Stimulated activated effector memory CD8-positive, alpha-beta T cell treated with anti-CD3 and anti-CD28 coated beads, Interleukin-12 subunit alpha, Interleukin-12 subunit beta, amount 100 ng/mL, for 72 hours (primary cell): ENCODE data around the gene ZNF248.

Source experiments
- ATAC-seq: fragments of 150-1000 bp; cut with Tn5 transposase; 2 replicates; pipeline ENCODE4 v1.10.0; 2021
- DNase-seq, 2 donors: peaks; one replicate each; pipeline ENCODE4 v3.0.0; 2021 to 2022; ENCODE audit warnings: low spot score in 2 of 2
- H3K27ac Mint-ChIP-seq: one replicate; pipeline ENCODE4 v1.8.0; 2022; ENCODE audit warnings: mild to moderate bottlenecking, mixed read lengths
- H3K36me3 Mint-ChIP-seq: one replicate; pipeline ENCODE4 v1.8.0; 2022; ENCODE audit warnings: mild to moderate bottlenecking, mixed read lengths
- H3K4me1 Mint-ChIP-seq: one replicate; pipeline ENCODE4 v1.8.0; 2022; ENCODE audit warnings: mixed read lengths
- H3K4me3 Mint-ChIP-seq: one replicate; pipeline ENCODE4 v1.8.0; 2022; ENCODE audit warnings: mild to moderate bottlenecking, mixed read lengths
- H3K9me3 Mint-ChIP-seq: one replicate; pipeline ENCODE4 v1.8.0; 2022; ENCODE audit warnings: mixed read lengths

Gene ZNF248

GRCh38 chr10:37856881-37857286, 526 bp downstream of the ZNF248 start:
- no peaks in the 10 kb centered on the region for H3K9me3 Mint-ChIP-seq
- H3K36me3 Mint-ChIP-seq = peaks cover 26% of the 10 kb centered on the region
- peaks cover 41% of the 10 kb centered on the region for H3K4me1 Mint-ChIP-seq
- H3K27ac Mint-ChIP-seq = peak overlapping the region; percentile 95
- H3K4me3 Mint-ChIP-seq = peak overlapping the region; percentile 95
- peak in 1 of 2 donors; percentile 2 for DNase-seq
- peak; percentile 14 for ATAC-seq

- Mint-ChIP-seq H3K4me1 (peaks cover 41% of the 10 kb centered on the region), H3K27ac (no peak overlapping the region), H3K4me3 (peak overlapping the region; percentile 95), H3K9me3 (no peaks in the 10 kb centered on the region), H3K36me3 (peaks cover 34% of the 10 kb centered on the region)
- ATAC-seq (no peak), DNase-seq (no peak)
Observed at GRCh38 chr10:37855636-37856035, 1.8 kb downstream of the ZNF248 start.

DNA sequence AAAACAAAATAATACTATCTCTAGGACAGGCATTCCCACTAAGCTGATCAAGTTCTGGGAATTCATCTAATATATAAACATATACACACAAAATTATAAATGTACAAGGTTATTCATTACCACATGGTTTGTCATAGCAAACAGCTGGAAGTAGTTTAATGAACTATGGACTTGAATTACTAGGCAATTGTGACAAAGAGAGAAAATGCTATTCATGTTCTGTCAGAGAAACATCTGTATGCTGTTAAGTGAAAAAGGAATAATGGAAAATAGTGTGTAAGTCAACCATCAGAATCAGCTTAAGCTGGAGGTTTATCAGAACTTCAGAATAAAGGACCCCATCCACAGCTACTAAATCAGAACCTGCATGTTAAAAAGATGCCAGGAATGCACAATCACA, 2.8 kb downstream of the ZNF248 start:
- Mint-ChIP-seq H3K4me1 (peaks cover 41% of the 10 kb centered on the region), H3K4me3 (no peak overlapping the region), H3K36me3 (peaks cover 34% of the 10 kb centered on the region), H3K27ac (no peak overlapping the region), H3K9me3 (no peaks in the 10 kb centered on the region)
- DNase-seq = no peak
- no peak for ATAC-seq

DNA sequence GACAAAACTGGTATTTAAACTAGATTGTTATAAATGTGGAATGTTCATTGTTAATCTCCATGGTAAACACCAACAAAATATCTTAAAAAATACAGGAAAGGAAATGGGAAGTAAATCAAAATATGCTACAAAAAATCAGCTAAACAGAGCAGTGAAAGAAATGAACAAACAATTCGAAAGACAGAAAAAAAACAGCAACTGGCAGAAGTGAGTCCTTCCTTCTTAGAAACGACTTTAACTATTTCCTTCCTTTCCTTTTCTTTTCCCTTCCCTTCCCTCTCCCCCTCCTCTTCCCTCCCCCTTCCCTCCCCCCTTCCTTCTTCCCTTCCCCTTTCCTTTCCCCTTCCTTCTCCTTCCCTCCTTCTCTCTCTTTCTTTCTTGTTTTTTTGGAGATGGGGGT, 12.8 kb downstream of the ZNF248 start:
- Mint-ChIP-seq H3K9me3 (peaks cover 11% of the 10 kb centered on the region), H3K27ac (no peak overlapping the region), H3K36me3 (peaks cover 36% of the 10 kb centered on the region), H3K4me1 (no peaks in the 10 kb centered on the region), H3K4me3 (no peak overlapping the region)
- ATAC-seq (no peak), DNase-seq (no peak)

- Mint-ChIP-seq H3K4me1 (no peaks in the 10 kb centered on the region), H3K9me3 (peaks cover 32% of the 10 kb centered on the region), H3K4me3 (no peak overlapping the region), H3K27ac (no peak overlapping the region), H3K36me3 (peaks cover 69% of the 10 kb centered on the region)
- DNase-seq = no peak
- no peak for ATAC-seq
Observed at GRCh38 chr10:37839243-37839642, 18.2 kb downstream of the ZNF248 start.

- DNase-seq (no peak), ATAC-seq (no peak)
- Mint-ChIP-seq H3K4me1 (no peaks in the 10 kb centered on the region), H3K36me3 (peaks cover 73% of the 10 kb centered on the region), H3K9me3 (peaks cover 61% of the 10 kb centered on the region), H3K4me3 (no peak overlapping the region), H3K27ac (no peak overlapping the region)
Observed at GRCh38 chr10:37831495-37832333, 25.7 kb downstream of the ZNF248 start.

DNA sequence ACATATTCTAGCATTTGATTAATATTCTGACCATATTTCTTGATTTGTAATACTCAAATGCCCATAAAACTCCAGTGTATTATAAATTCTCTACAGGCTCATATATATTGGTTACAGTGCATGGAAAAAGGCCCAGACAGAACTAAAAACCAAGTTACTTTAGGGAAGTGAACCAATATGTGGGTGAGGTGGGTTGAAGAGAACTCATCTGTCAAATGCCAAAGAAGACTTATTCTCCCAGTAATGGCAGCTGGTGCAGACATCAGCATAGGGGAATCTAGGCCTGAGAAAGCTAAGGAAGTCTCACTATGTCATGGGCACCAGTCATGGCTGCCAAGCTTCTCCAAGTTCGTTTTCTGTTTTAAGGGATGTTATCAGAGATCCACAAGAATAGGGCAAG, 30.6 kb downstream of the ZNF248 start:
- no peak for ATAC-seq
- Mint-ChIP-seq H3K9me3 (peaks cover 33% of the 10 kb centered on the region), H3K4me3 (no peak overlapping the region), H3K27ac (no peak overlapping the region), H3K4me1 (no peaks in the 10 kb centered on the region), H3K36me3 (peaks cover 24% of the 10 kb centered on the region)
- no peak for DNase-seq

DNA sequence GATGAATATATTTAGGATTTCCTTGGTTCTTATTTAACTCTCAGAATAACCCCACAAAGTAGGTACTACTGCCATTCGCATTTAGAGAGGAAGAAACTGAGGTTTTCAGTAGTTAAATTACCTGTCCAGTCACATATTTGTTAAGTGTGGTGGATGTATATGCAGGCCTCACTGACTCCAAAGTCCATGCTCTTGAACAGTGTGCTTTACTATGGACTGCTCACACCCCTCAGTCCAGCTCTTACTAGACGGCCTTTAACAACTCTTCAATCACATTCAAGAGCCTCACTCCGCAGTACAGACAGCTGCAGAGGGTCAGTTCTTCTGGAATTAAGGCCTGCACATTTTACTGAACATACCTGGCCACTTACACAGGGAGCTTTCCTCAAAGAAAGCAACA, 36.2 kb downstream of the ZNF248 start:
- Mint-ChIP-seq H3K9me3 (peaks cover 25% of the 10 kb centered on the region), H3K27ac (no peak overlapping the region), H3K36me3 (no peaks in the 10 kb centered on the region), H3K4me1 (no peaks in the 10 kb centered on the region), H3K4me3 (no peak overlapping the region)
- ATAC-seq = no peak
- DNase-seq = no peak

- no peak overlapping the region for H3K4me3 Mint-ChIP-seq
- H3K9me3 Mint-ChIP-seq = peaks cover 27% of the 10 kb centered on the region
- no peak for ATAC-seq
- H3K4me1 Mint-ChIP-seq = no peaks in the 10 kb centered on the region
- no peaks in the 10 kb centered on the region for H3K36me3 Mint-ChIP-seq
- H3K27ac Mint-ChIP-seq = no peak overlapping the region
- DNase-seq = no peak
Observed at GRCh38 chr10:37819797-37820196, 37.6 kb downstream of the ZNF248 start.

DNA sequence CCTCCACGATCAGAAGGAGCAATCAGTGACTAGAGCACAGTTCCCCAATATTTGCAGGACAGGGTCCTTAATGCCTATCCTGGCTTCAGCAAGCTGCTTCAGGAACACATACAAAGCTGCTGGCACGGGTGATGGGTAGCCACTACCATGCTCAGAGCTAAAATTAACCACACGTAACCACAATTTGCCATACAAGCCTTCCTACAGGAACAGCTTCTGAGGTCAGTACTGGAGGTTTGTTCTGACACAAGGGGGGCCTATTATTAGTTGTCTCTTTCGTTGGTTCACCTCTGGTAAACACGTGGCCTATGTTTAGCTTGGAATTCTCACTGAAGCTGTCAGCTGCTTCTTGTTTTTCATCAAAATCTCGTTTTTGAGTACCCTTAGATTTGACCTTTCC, 41.1 kb downstream of the ZNF248 start:
- H3K4me3 Mint-ChIP-seq = no peak overlapping the region
- no peaks in the 10 kb centered on the region for H3K36me3 Mint-ChIP-seq
- ATAC-seq (no peak), DNase-seq (no peak)
- H3K27ac Mint-ChIP-seq = no peak overlapping the region
- no peaks in the 10 kb centered on the region for H3K4me1 Mint-ChIP-seq
- H3K9me3 Mint-ChIP-seq = peaks cover 36% of the 10 kb centered on the region

DNA sequence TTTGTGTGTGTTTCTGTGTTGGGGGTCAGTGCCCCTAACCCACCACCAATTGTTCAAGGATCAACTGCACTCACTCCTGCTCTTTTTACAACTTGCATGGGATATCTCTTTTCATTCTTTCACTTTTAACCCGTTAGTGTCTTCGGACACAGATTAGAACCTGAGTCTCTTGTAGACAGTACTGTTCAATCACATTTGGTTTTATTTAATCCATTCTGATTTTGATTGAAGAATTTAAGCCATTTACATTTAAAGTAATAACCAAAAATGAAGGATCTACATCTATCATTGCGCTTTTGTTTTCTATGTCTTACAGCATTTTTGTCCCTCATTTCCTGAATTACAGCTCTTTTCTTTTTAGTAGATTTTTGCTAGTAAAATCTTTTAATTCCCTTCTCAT, 43.6 kb downstream of the ZNF248 start:
- Mint-ChIP-seq H3K4me3 (no peak overlapping the region), H3K27ac (no peak overlapping the region), H3K4me1 (no peaks in the 10 kb centered on the region), H3K9me3 (peaks cover 37% of the 10 kb centered on the region), H3K36me3 (no peaks in the 10 kb centered on the region)
- no peak for ATAC-seq
- DNase-seq = no peak

GRCh38 chr10:37812290-37812689, 45.1 kb downstream of the ZNF248 start:
- no peak overlapping the region for H3K4me3 Mint-ChIP-seq
- DNase-seq (no peak), ATAC-seq (no peak)
- no peaks in the 10 kb centered on the region for H3K4me1 Mint-ChIP-seq
- H3K9me3 Mint-ChIP-seq = peaks cover 44% of the 10 kb centered on the region
- H3K36me3 Mint-ChIP-seq = no peaks in the 10 kb centered on the region
- H3K27ac Mint-ChIP-seq = no peak overlapping the region

DNA sequence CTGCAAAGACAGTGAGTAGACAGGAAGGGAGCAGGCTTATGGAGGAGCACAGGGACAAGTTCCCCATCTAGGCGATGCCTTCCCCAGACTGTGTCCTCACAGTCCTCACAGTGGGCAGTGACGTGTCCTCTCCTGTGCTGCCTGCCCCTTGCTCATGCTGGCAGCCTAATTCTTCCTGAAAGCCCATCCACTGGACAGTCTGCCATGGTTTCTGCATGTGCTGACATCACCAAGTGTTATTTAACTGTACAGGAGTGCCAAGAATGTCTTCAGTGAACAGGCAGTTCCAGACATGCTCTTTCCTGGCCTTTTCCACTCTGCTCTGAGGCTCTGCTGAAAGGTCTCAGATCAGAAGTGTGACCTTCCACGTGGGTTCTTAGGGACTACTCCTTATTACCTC, 54.1 kb downstream of the ZNF248 start:
- no peaks in the 10 kb centered on the region for H3K36me3 Mint-ChIP-seq
- ATAC-seq (no peak), DNase-seq (no peak)
- H3K4me3 Mint-ChIP-seq = no peak overlapping the region
- no peak overlapping the region for H3K27ac Mint-ChIP-seq
- peaks cover 12% of the 10 kb centered on the region for H3K9me3 Mint-ChIP-seq
- H3K4me1 Mint-ChIP-seq = no peaks in the 10 kb centered on the region

DNA sequence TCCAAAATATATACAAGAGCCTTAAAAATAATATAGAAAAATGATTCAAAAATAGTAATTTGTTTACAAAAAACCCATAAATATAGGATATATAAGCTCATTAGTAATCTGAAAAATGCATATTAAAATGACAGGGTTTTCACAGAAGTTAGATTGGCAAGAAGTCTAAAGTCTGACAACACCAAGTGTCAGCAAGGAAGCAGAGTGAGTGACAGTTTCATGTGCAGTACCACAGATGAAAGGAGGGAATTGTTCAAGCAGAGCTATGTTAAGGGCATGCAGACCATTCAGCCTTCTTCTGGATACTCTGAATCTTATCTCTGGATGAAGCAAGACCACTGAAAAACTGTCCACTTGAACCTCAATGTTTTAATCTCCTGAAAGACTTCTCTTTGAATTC, 55.9 kb downstream of the ZNF248 start:
- no peaks in the 10 kb centered on the region for H3K4me1 Mint-ChIP-seq

DNA sequence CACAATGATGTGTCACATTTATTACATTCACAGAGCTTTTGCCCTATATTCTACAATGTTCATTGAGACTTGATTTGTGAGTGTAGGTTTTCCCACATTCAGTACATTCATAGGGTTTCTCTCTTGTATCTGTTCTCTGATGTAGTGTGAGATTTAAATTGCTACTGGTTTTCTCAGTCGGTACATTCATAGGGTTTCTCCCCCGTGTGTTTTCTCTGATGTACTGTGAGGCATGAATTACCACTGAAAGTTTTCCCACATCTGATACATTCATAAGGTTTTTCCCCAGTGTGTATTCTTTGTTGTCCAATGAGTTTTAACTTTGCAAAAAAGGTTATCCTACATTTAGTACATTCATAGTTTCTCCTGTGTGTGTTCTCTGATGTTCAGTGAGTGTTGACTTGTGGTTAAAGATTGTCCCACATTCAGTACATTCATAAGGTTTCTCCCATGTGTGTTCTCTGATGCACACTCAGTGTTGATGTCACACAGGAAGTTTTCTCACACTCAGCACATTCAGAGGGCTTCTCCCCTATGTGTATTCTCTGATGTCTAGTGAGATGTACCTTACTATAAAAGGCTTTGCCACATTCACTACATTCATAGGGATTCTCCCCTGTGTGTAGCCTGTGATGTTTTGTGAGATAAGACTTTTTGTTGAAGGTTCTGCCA, 63.0 kb downstream of the ZNF248 start:
- Mint-ChIP-seq H3K9me3 (peaks cover 25% of the 10 kb centered on the region), H3K36me3 (no peaks in the 10 kb centered on the region), H3K4me1 (no peaks in the 10 kb centered on the region), H3K27ac (no peak overlapping the region), H3K4me3 (no peak overlapping the region)
- no peak for DNase-seq
- ATAC-seq = peak; percentile 67

More for the DNA sequence above, 55.9 kb downstream of the ZNF248 start:
- peaks cover 8% of the 10 kb centered on the region for H3K9me3 Mint-ChIP-seq
- no peak for DNase-seq
- no peak overlapping the region for H3K27ac Mint-ChIP-seq
- no peak for ATAC-seq
- no peaks in the 10 kb centered on the region for H3K36me3 Mint-ChIP-seq
- no peak overlapping the region for H3K4me3 Mint-ChIP-seq

DNA sequence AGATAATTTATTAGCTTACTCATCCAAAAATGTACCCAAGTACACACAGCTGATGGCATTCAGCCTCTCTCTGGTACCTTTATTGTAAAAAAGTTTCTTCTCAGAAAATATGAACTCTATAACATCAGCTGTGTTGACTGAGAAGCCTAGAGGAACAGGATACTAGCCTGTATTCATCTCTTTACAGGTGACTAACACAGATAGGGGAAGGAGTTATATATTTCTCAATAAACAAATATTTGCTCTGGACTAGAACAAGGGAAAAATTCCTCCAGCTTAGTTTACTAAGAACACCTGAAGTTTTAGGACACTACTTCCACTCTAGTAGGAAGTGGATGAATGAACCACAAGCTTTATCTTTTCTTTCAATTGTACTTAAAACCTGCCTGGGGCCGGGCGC, 67.8 kb downstream of the ZNF248 start:
- DNase-seq (no peak), ATAC-seq (no peak)
- H3K27ac Mint-ChIP-seq = no peak overlapping the region
- H3K36me3 Mint-ChIP-seq = no peaks in the 10 kb centered on the region
- no peaks in the 10 kb centered on the region for H3K4me1 Mint-ChIP-seq
- H3K9me3 Mint-ChIP-seq = peaks cover 17% of the 10 kb centered on the region
- no peak overlapping the region for H3K4me3 Mint-ChIP-seq
